HCT116 (cell line): ENCODE data around the gene SLC8A2. TPM values are rescaled to one million over a fixed set of nuclear protein-coding genes. Genes with fewer than 3 reads are reported as not detected.

ENCODE experiments used
- ATAC-seq: fragments of 200-7000 bp; cut with Tn5 transposase; 2 replicates; pipeline ENCODE4 v1.9.1; 2020; ENCODE audit warnings: mild to moderate bottlenecking, moderate library complexity
- BruUV-seq: library from RNA; stranded (reverse); fragments of 400-500 nt; replicated peaks from 2 replicates; lab custom pipeline; 2021; lab: Mats Ljungman, UMichigan
- CTCF ChIA-PET: fragments of 300-600 bp; sonication (Branson Sonifier 250); formaldehyde crosslinking; loops from one replicate; lab custom pipeline; 2021; ENCODE audit warnings: antibody characterized with exemption; lab: Charles Lee
- POLR2A ChIA-PET: fragments of 300-600, 350-600 bp; sonication (Branson Sonifier 250); formaldehyde crosslinking; loops from one replicate; lab custom pipeline; 2021; ENCODE audit warnings: antibody characterized with exemption; lab: Charles Lee
- RAD21 ChIA-PET, 2 experiments: fragments of 300-600 bp; sonication (Branson Sonifier 250); formaldehyde crosslinking; loops; one replicate each; lab custom pipeline; 2023; ENCODE audit warnings: low total read pairs in 2 of 2; ENCODE audit not compliant: uncharacterized antibody in 2 of 2, unreplicated experiment in 2 of 2, low non-redundant PET in 1 of 2; lab: Charles Lee
- DNase-seq: peaks from one replicate; pipeline ENCODE4 v3.0.0-alpha.2; 2010; ENCODE audit warnings: low read depth, low spot score
- H2AFZ ChIP-seq: fragments of 200-600 bp; shearing (Covaris generic), sonication (generic); 2 replicates; pipeline ENCODE4 v1.6.1; 2017; ENCODE audit warnings: low read depth, mixed run types, mixed read lengths, antibody characterized with exemption, low read length; ENCODE audit not compliant: poor library complexity, severe bottlenecking
- H3K27ac ChIP-seq: 2 replicates; pipeline ENCODE4 v1.5.1; 2012; ENCODE audit warnings: low read depth, low read length
- H3K27me3 ChIP-seq: fragments of 200-600 bp; sonication (generic); 2 replicates; pipeline ENCODE4 v1.6.1; 2016; ENCODE audit warnings: mixed run types, low read length, mixed read lengths; ENCODE audit not compliant: insufficient read depth
- H3K36me3 ChIP-seq, 2 experiments: fragments of 200-500 bp in 1 of 2; fragments of 200-600 bp in 1 of 2; sonication (Bioruptor generic) in 1 of 2; sonication (generic) in 1 of 2; 2 replicates each; pipeline versions ENCODE4 v1.5.1 to v1.6.1; 2014 to 2016; ENCODE audit warnings: low read length in 2 of 2, inconsistent platforms in 1 of 2, mixed read lengths in 1 of 2, mixed run types in 1 of 2; ENCODE audit not compliant: insufficient read depth in 2 of 2, control insufficient read depth in 1 of 2
- H3K4me1 ChIP-seq, 2 experiments: fragments of 200-600 bp in 1 of 2; sonication (generic) in 1 of 2; 2 replicates each; pipeline versions ENCODE4 v1.5.1 to v1.6.1; 2012 to 2017; ENCODE audit warnings: low read length in 2 of 2, inconsistent platforms in 1 of 2, mild to moderate bottlenecking in 1 of 2, mixed read lengths in 1 of 2, mixed run types in 1 of 2, moderate library complexity in 1 of 2; ENCODE audit not compliant: insufficient read depth in 2 of 2, control insufficient read depth in 1 of 2
- H3K4me2 ChIP-seq: fragments of 200-600 bp; sonication (generic); 2 replicates; pipeline ENCODE4 v1.6.1; 2017; ENCODE audit warnings: mixed run types, low read length, mixed read lengths
- H3K4me3 ChIP-seq, 2 experiments: fragments of 200-600 bp in 1 of 2; sonication (generic) in 1 of 2; replicated peaks in 1 of 2; 2 replicates each; pipeline ENCODE4 v1.5.1; 2011 to 2016; ENCODE audit warnings: low read length in 2 of 2, control low read depth in 1 of 2, low read depth in 1 of 2, mild to moderate bottlenecking in 1 of 2, mixed read lengths in 1 of 2, mixed run types in 1 of 2
- H3K79me2 ChIP-seq: fragments of 200-600 bp; sonication (generic); 2 replicates; pipeline ENCODE4 v1.6.1; 2017; ENCODE audit warnings: mild to moderate bottlenecking, mixed run types, low read length, moderate library complexity, mixed read lengths; ENCODE audit not compliant: insufficient read depth
- H3K9ac ChIP-seq: fragments of 200-600 bp; sonication (generic); 2 replicates; pipeline ENCODE4 v1.6.1; 2016; ENCODE audit warnings: low read length, mixed read lengths
- H3K9me2 ChIP-seq: fragments of 200-600 bp; sonication (generic), shearing (Covaris generic); 2 replicates; pipeline ENCODE4 v1.6.1; 2017; ENCODE audit warnings: mixed run types, mild to moderate bottlenecking, moderate library complexity; ENCODE audit not compliant: insufficient read depth
- H3K9me3 ChIP-seq, 2 experiments: fragments of 200-500 bp in 1 of 2; fragments of 200-600 bp in 1 of 2; sonication (Bioruptor generic) in 1 of 2; sonication (generic) in 1 of 2; 2 replicates each; pipeline ENCODE4 v1.6.1; 2014 to 2017; ENCODE audit warnings: low read length in 2 of 2, mixed read lengths in 2 of 2, inconsistent platforms in 1 of 2, low read depth in 1 of 2, mild to moderate bottlenecking in 1 of 2, mixed run types in 1 of 2, moderate library complexity in 1 of 2; ENCODE audit not compliant: control insufficient read depth in 1 of 2, insufficient read depth in 1 of 2
- H4K20me1 ChIP-seq: fragments of 200-600 bp; sonication (generic), shearing (Covaris generic); 2 replicates; pipeline ENCODE4 v1.6.1; 2017; ENCODE audit warnings: mixed run types, mild to moderate bottlenecking, moderate library complexity; ENCODE audit not compliant: insufficient read depth
- SP1 ChIP-seq: IDR thresholded peaks from 2 replicates; pipeline ENCODE4 v1.6.1; 2012; ENCODE audit warnings: low read depth
- intact Hi-C: fragments of 100-400 bp; cut with micrococcal nuclease; formaldehyde crosslinking; loops from 2 replicates; pipeline ENCODE4 v1.10.0; 2022
- total RNA-seq: library from RNA; stranded (reverse); gene quantifications from one replicate; pipeline ENCODE4 v1.2.1, GENCODE V29; 2021; ENCODE audit not compliant: unreplicated experiment
- TF ChIP-seq, protein P1 (sequence below): IDR thresholded peaks from 2 replicates; pipeline ENCODE4 v1.6.1; 2012; ENCODE audit warnings: low read depth

Gene SLC8A2
- total RNA-seq, 1 experiment from 2014 or later = 0.98 TPM

DNA sequence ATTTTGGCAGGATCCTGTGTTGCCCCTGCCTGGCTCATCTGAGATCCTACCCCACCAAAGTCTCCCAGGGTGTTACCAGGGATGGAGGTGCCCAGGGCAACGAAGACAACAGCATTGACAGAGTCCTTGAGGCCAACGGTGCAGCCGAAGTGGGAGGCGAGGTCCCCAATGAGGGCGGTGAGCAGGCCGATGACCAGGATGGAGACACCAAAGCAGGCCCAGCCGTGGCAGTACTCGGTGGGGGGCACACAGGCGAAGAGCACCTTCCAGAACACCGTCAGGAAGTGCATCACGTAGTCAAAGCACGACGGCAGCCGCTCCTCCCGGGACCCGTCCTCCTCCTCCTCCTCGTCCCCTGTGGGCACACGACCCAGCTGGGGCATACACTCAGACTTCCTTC is 39.6 kb downstream of the SLC8A2 start (continued):
- TF ChIP-seq, protein P1, sequence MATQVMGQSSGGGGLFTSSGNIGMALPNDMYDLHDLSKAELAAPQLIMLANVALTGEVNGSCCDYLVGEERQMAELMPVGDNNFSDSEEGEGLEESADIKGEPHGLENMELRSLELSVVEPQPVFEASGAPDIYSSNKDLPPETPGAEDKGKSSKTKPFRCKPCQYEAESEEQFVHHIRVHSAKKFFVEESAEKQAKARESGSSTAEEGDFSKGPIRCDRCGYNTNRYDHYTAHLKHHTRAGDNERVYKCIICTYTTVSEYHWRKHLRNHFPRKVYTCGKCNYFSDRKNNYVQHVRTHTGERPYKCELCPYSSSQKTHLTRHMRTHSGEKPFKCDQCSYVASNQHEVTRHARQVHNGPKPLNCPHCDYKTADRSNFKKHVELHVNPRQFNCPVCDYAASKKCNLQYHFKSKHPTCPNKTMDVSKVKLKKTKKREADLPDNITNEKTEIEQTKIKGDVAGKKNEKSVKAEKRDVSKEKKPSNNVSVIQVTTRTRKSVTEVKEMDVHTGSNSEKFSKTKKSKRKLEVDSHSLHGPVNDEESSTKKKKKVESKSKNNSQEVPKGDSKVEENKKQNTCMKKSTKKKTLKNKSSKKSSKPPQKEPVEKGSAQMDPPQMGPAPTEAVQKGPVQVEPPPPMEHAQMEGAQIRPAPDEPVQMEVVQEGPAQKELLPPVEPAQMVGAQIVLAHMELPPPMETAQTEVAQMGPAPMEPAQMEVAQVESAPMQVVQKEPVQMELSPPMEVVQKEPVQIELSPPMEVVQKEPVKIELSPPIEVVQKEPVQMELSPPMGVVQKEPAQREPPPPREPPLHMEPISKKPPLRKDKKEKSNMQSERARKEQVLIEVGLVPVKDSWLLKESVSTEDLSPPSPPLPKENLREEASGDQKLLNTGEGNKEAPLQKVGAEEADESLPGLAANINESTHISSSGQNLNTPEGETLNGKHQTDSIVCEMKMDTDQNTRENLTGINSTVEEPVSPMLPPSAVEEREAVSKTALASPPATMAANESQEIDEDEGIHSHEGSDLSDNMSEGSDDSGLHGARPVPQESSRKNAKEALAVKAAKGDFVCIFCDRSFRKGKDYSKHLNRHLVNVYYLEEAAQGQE = no peak
- TF ChIP-seq SP1 = no peak

DNA sequence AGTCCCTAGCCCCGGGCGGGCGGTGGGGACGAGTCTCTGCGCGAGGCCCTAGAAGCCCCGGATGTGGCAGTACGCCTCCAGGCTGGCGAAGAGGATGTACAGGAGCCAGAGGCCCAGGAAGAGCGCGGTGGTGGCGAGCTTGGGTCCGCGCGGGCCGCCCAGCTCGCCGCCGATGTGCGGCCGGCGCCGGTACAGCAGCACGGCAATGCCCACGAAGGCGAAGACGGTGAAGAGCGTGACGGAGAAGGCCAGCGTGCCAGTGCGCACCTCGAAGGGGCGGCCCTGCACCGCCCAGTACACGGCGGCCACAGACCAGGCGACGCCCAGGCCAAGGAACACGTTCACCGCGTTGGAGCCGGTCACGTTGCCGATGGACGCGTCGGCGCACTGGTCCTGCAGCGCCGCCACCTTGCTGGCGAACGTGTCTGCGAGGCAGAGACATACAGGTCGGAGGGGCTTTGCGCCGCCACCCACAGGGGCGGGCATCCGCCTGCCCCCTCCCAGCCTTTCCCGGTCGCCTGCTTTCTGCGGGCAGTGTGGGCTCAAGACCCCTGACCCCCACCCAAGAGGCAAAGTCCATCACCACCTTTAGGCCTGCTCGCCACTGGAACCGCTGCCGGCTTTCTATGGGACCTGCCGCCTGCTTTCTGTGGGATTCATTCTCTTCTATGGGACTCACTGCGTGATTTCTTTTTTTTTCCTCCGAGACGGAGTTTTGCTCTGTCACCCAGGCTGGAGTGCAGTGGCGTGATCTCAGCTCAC is 41.5 kb downstream of the SLC8A2 start:
- Histone ChIP-seq H3K27ac (no peak overlapping the region), H3K9me3 (no peaks in the 10 kb centered on the region), H3K36me3 (no peaks in the 10 kb centered on the region), H3K4me2 (no peak overlapping the region), H3K9me2 (no peaks in the 10 kb centered on the region), H3K27me3 (no peaks in the 10 kb centered on the region), H3K4me1 (peaks cover 26 to 37% of the 10 kb centered on the region in 2 experiments), H2AFZ (no peak overlapping the region), H3K4me3 (no peak overlapping the region), H4K20me1 (no peaks in the 10 kb centered on the region), H3K79me2 (no peaks in the 10 kb centered on the region), H3K9ac (no peak overlapping the region)
- DNase-seq (no peak), ATAC-seq (no peak)
- ChIA-PET RAD21 (no interaction called here), CTCF (interaction anchor here (2.2 kb wide), 1 partner anchor 16 kb away, joined by 9 read pairs; no protein-coding TSS in a partner anchor), POLR2A (no interaction called here)
- TF ChIP-seq, protein P1 = no peak
- intact Hi-C loops = loop anchor here (5.0 kb wide), 1 partner anchor 362 kb away; no protein-coding TSS in a partner anchor
- BruUV-seq = no TSS peak
